ENCODE results near the gene ZNF638. TPM values are rescaled to one million over a fixed set of nuclear protein-coding genes. Genes with fewer than 3 reads are reported as not detected.

Gene ZNF638
- total and polyA plus RNA-seq, 2 donors (not counting 3 experiments of a cell fraction or from before 2014, with no cell fraction given), result 36.4 to 111 TPM

DNA sequence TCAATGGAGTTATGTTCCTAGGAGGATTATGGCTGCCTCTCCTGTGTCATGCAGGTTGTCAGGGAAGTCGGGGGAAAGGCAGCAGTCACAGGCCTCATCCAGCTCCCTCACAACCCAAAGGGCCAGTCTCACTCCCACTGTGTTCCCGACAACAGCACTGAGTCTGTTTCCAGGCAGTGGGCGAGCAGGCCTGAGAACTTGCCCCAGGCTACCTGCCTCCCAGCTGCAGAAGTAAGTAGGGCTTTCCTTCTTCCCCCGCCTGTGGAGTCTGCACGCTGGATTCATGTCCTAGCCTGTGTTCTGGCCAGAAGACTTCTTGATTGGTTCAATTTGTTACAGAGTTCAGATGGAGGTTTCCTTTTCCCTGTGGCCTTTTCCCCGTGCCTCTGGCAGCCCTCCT, 8.2 kb upstream of the ZNF638 start:
- Histone ChIP-seq H3K79me2 (ENCODE audit: control insufficient read depth, insufficient read depth, low read length) (no peaks in the 10 kb centered on the region), H3K9ac (replicated peaks; ENCODE audit: extremely low read depth, insufficient read depth, low read length) (no peak overlapping the region), H4K20me1 (replicated peaks; ENCODE audit: control insufficient read depth, extremely low read depth, insufficient read depth, low read length) (no peaks in the 10 kb centered on the region), H3K27me3 (ENCODE audit: control insufficient read depth in 2 of 2, insufficient read depth in 2 of 2, low read length in 2 of 2) (no peaks in the 10 kb centered on the region), H3K36me3 (ENCODE audit: control insufficient read depth in 2 of 2, extremely low read depth in 1 of 2, insufficient read depth in 2 of 2, low read length in 2 of 2) (no peaks in the 10 kb centered on the region), H3K27ac (ENCODE audit: insufficient read depth, low read depth, low read length) (no peak overlapping the region), H3K9me1 (replicated peaks; ENCODE audit: control insufficient read depth, extremely low read depth, insufficient read depth, low read length) (no peaks in the 10 kb centered on the region), H3K4me3 (replicated peaks in 1 of 3; ENCODE audit: insufficient read depth in 1 of 3, low read depth in 1 of 3, low read length in 3 of 3) (no peak overlapping the region), H3K4me2 (ENCODE audit: insufficient read depth, low read length) (no peak overlapping the region), H3K4me1 (ENCODE audit: control insufficient read depth, extremely low read depth, insufficient read depth, low read length) (peaks cover 4% of the 10 kb centered on the region), H3K9me3 (replicated peaks; ENCODE audit: control insufficient read depth, insufficient read depth, low read length) (no peaks in the 10 kb centered on the region), H2AFZ (ENCODE audit: low read depth, low read length) (no peak overlapping the region)
- ChIA-PET POLR2A (no interaction called here), CTCF (interaction anchor here (1.2 kb wide), 1 partner anchor 8 kb away, joined by 5 read pairs; the partner anchor contains the start of gene ZNF638)
- TF ChIP-seq FOS (IDR thresholded peaks at IDR 0.05; ENCODE audit: borderline replicate concordance, insufficient read depth, low read length) (no peak), EZH2 (IDR thresholded peaks at IDR 0.05; ENCODE audit: borderline replicate concordance, low read depth, low read length, severe bottlenecking) (no peak), JUN (IDR thresholded peaks at IDR 0.05; ENCODE audit: borderline replicate concordance, insufficient read depth, insufficient read length, low read depth) (no peak)
- BruUV-seq (replicated peaks), result no TSS peak
- DNase-seq (ENCODE audit: low read depth, low spot score), result no peak
- intact Hi-C loops (cut with micrococcal nuclease), result no loop called here
- dilution Hi-C loops (cut with MboI; ENCODE audit: extremely low pct_ligation_motif_present, low sequenced_read_pairs), result no loop called here
- FAIRE-seq, result no peak

DNA sequence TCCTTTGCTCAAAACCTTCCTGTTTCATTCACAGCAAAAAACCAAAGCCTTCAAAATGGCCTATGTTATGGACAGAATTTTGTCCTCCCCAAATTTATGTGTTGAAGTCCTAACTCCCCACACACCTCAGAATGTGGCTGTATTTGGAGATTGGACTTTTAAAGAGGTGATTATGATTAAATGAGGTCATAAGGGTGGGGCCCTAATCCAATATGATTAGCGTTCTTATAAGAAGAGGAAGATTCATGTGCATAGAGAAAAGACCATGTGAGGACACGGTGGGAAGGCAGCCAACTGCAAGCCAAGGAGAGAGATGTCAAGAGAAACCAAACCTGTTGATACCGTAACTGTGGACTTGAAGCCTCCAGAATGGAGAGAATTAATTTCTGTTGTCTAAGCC, 4.6 kb upstream of the ZNF638 start:
- H3K9me1 ChIP-seq (replicated peaks; ENCODE audit: control insufficient read depth, extremely low read depth, insufficient read depth, low read length), result no peaks in the 10 kb centered on the region
- dilution Hi-C loops (cut with MboI; ENCODE audit: extremely low pct_ligation_motif_present, low sequenced_read_pairs), result no loop called here
- no peaks in the 10 kb centered on the region for H3K9me3 ChIP-seq (replicated peaks; ENCODE audit: control insufficient read depth, insufficient read depth, low read length)
- no peaks in the 10 kb centered on the region for H3K27me3 ChIP-seq (ENCODE audit: control insufficient read depth in 2 of 2, insufficient read depth in 2 of 2, low read length in 2 of 2)
- TF ChIP-seq, protein P1, sequence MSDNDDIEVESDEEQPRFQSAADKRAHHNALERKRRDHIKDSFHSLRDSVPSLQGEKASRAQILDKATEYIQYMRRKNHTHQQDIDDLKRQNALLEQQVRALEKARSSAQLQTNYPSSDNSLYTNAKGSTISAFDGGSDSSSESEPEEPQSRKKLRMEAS (IDR thresholded peaks at IDR 0.05; ENCODE audit: insufficient read depth, insufficient read length), result no peak
- TF ChIP-seq POLR2AphosphoS5 (IDR thresholded peaks at IDR 0.05; ENCODE audit: insufficient read depth, low read depth, low read length) (no peak), GATA2 (IDR thresholded peaks at IDR 0.05; ENCODE audit: insufficient read depth, insufficient read length, low read depth, low read length) (no peak), CTCF (IDR thresholded peaks at IDR 0.05; ENCODE audit: extremely low read depth in 1 of 2, insufficient read depth in 1 of 2, low read depth in 1 of 2, low read length in 2 of 2) (no peak)
- H3K36me3 ChIP-seq (ENCODE audit: control insufficient read depth in 2 of 2, extremely low read depth in 1 of 2, insufficient read depth in 2 of 2, low read length in 2 of 2), result no peaks in the 10 kb centered on the region
- H3K4me3 ChIP-seq (replicated peaks in 1 of 3; ENCODE audit: insufficient read depth in 1 of 3, low read depth in 1 of 3, low read length in 3 of 3), result no peak overlapping the region
- FAIRE-seq (no peak), DNase-seq (ENCODE audit: low read depth, low spot score) (no peak)
- H3K4me2 ChIP-seq (ENCODE audit: insufficient read depth, low read length), result no peak overlapping the region
- POLR2A ChIA-PET, result no interaction called here
- no peaks in the 10 kb centered on the region for H4K20me1 ChIP-seq (replicated peaks; ENCODE audit: control insufficient read depth, extremely low read depth, insufficient read depth, low read length)
- H3K9ac ChIP-seq (replicated peaks; ENCODE audit: extremely low read depth, insufficient read depth, low read length), result no peak overlapping the region
- H3K79me2 ChIP-seq (ENCODE audit: control insufficient read depth, insufficient read depth, low read length), result peaks cover 1% of the 10 kb centered on the region
- CTCF ChIA-PET, result interaction anchor here (1.4 to 4.3 kb wide), 2 partner anchors 26 to 27 kb away, joined by 3 to 29 read pairs; no protein-coding TSS in a partner anchor
- no peak overlapping the region for H3K27ac ChIP-seq (ENCODE audit: insufficient read depth, low read depth, low read length)
- peaks cover 4% of the 10 kb centered on the region for H3K4me1 ChIP-seq (ENCODE audit: control insufficient read depth, extremely low read depth, insufficient read depth, low read length)
- no TSS peak for BruUV-seq (replicated peaks)
- intact Hi-C loops (cut with micrococcal nuclease), result no loop called here
- H2AFZ ChIP-seq (ENCODE audit: low read depth, low read length), result no peak overlapping the region

All from endothelial cell of umbilical vein (primary cell).